IMR-90 (cell line): ENCODE results near the gene COL15A1. TPM values are rescaled to one million over a fixed set of nuclear protein-coding genes. Genes with fewer than 3 reads are reported as not detected.

Experiments used
- ATAC-seq: fragments of 200-7000 bp; cut with Tn5 transposase; 2 replicates; pipeline ENCODE4 v1.9.1; 2020; ENCODE audit warnings: low read depth, mild to moderate bottlenecking, moderate library complexity
- BruUV-seq: library from RNA; stranded (reverse); fragments of 400-500 nt; replicated peaks from 2 replicates; lab custom pipeline; 2021; lab: Mats Ljungman, UMichigan
- CTCF ChIA-PET: fragments of 300-600 bp; formaldehyde crosslinking; extraction: SDS; loops from one replicate; lab custom pipeline; 2021; ENCODE audit warnings: antibody characterized with exemption; lab: Yijun Ruan, JAX
- POLR2A ChIA-PET: fragments of 300-600 bp; sonication (Branson Sonifier 250); formaldehyde crosslinking; loops from one replicate; lab custom pipeline; 2022; ENCODE audit warnings: antibody characterized with exemption; ENCODE audit not compliant: unreplicated experiment; lab: Charles Lee
- DNase-seq: peaks from one replicate; pipeline ENCODE4 v3.0.0; 2013
- H2AFZ ChIP-seq: replicated peaks from 2 replicates; pipeline ENCODE3; 2013; ENCODE audit warnings: low read length, mild to moderate bottlenecking; ENCODE audit not compliant: poor library complexity
- H2AK5ac ChIP-seq: 2 replicates; pipeline ENCODE4 v1.6.1; 2013; ENCODE audit warnings: low read depth, low read length, inconsistent platforms
- H2AK9ac ChIP-seq: replicated peaks from 2 replicates; pipeline ENCODE3; 2013; ENCODE audit warnings: mild to moderate bottlenecking, low read depth, low read length, moderate library complexity; ENCODE audit not compliant: poor library complexity
- H2BK120ac ChIP-seq: 2 replicates; pipeline ENCODE4 v1.6.1; 2013; ENCODE audit warnings: low read depth, low read length, inconsistent platforms
- H2BK15ac ChIP-seq: 3 replicates; pipeline ENCODE4 v1.6.1; 2013; ENCODE audit warnings: low read depth, low read length, inconsistent platforms
- H2BK20ac ChIP-seq: 2 replicates; pipeline ENCODE4 v1.6.1; 2013; ENCODE audit warnings: low read depth, mild to moderate bottlenecking, inconsistent platforms, low read length, moderate library complexity
- H2BK5ac ChIP-seq: 2 replicates; pipeline ENCODE4 v1.6.1; 2013; ENCODE audit warnings: mild to moderate bottlenecking, low read depth, low read length, inconsistent platforms; ENCODE audit not compliant: poor library complexity, severe bottlenecking
- H3K14ac ChIP-seq: replicated peaks from 2 replicates; pipeline ENCODE4 v1.6.1; 2013; ENCODE audit warnings: low read depth, low read length, inconsistent platforms
- H3K18ac ChIP-seq: 2 replicates; pipeline ENCODE4 v1.6.1; 2013; ENCODE audit warnings: low read depth, low read length, control low read depth
- H3K23ac ChIP-seq: 2 replicates; pipeline ENCODE4 v1.6.1; 2013; ENCODE audit warnings: low read depth, low read length, inconsistent platforms
- H3K27ac ChIP-seq: 2 replicates; pipeline ENCODE4 v1.5.1; 2013; ENCODE audit warnings: mild to moderate bottlenecking, control low read depth, low read length; ENCODE audit not compliant: insufficient read depth
- H3K27me3 ChIP-seq: 2 replicates; pipeline ENCODE4 v1.6.1; 2013; ENCODE audit warnings: low read length; ENCODE audit not compliant: control insufficient read depth, insufficient read depth
- H3K36me3 ChIP-seq: 2 replicates; pipeline ENCODE4 v1.6.1; 2013; ENCODE audit warnings: low read length, mixed read lengths; ENCODE audit not compliant: control insufficient read depth, insufficient read depth
- H3K4ac ChIP-seq: 2 replicates; pipeline ENCODE4 v1.6.1; 2013; ENCODE audit warnings: low read depth, low read length, inconsistent platforms
- H3K4me1 ChIP-seq: 2 replicates; pipeline ENCODE4 v1.6.1; 2013; ENCODE audit warnings: low read length, mixed read lengths; ENCODE audit not compliant: control insufficient read depth, insufficient read depth
- H3K4me2 ChIP-seq: 2 replicates; pipeline ENCODE4 v1.6.1; 2013; ENCODE audit warnings: low read depth, mild to moderate bottlenecking, control low read depth, low read length, moderate library complexity
- H3K4me3 ChIP-seq: 2 replicates; pipeline ENCODE4 v1.5.1; 2013; ENCODE audit warnings: low read depth, mild to moderate bottlenecking, control low read depth, low read length, moderate library complexity; ENCODE audit not compliant: insufficient read depth
- H3K56ac ChIP-seq: 2 replicates; pipeline ENCODE4 v1.6.1; 2013; ENCODE audit warnings: low read length, inconsistent platforms; ENCODE audit not compliant: insufficient read depth; ENCODE audit errors: extremely low read depth
- H3K79me1 ChIP-seq, 2 experiments: 2 replicates each; pipeline ENCODE4 v1.6.1; 2013; ENCODE audit warnings: low read length in 2 of 2, inconsistent platforms in 1 of 2, low read depth in 1 of 2
- H3K9ac ChIP-seq: 2 replicates; pipeline ENCODE4 v1.6.1; 2013; ENCODE audit warnings: low read depth, low read length, control low read depth
- H3K9me1 ChIP-seq: 2 replicates; pipeline ENCODE4 v1.6.1; 2013; ENCODE audit warnings: low read length, inconsistent platforms; ENCODE audit not compliant: insufficient read depth
- H3K9me3 ChIP-seq: 2 replicates; pipeline ENCODE4 v1.6.1; 2013; ENCODE audit warnings: low read length; ENCODE audit not compliant: control insufficient read depth, insufficient read depth
- H4K20me1 ChIP-seq: 2 replicates; pipeline ENCODE4 v1.6.1; 2013; ENCODE audit warnings: low read length, inconsistent platforms; ENCODE audit not compliant: insufficient read depth
- H4K5ac ChIP-seq: 2 replicates; pipeline ENCODE4 v1.6.1; 2013; ENCODE audit warnings: mild to moderate bottlenecking, low read depth, low read length, control low read depth
- H4K8ac ChIP-seq, 2 experiments: 2 replicates each; pipeline ENCODE4 v1.6.1; 2013; ENCODE audit warnings: low read depth in 2 of 2, low read length in 2 of 2, control low read depth in 1 of 2, inconsistent platforms in 1 of 2
- H4K91ac ChIP-seq: 2 replicates; pipeline ENCODE4 v1.6.1; 2013; ENCODE audit warnings: low read depth, low read length, inconsistent platforms; ENCODE audit not compliant: insufficient read depth
- BHLHE40 ChIP-seq: fragments of 150-350 bp; IDR thresholded peaks from 2 replicates; pipeline ENCODE4 v1.6.1; 2016; ENCODE audit warnings: mild to moderate bottlenecking, low read depth, low read length
- CEBPB ChIP-seq: IDR thresholded peaks from 2 replicates; pipeline ENCODE4 v1.6.1; 2012; ENCODE audit warnings: low read depth, low read length, improper control_type of control experiment
- CHD1 ChIP-seq: IDR thresholded peaks from 2 replicates; pipeline ENCODE4 v1.6.1; 2012; ENCODE audit warnings: low read depth, low read length, improper control_type of control experiment
- FOS ChIP-seq: fragments of 150-350 bp; IDR thresholded peaks from 2 replicates; pipeline ENCODE4 v1.6.1; 2016; ENCODE audit warnings: low read depth, low read length
- MAFK ChIP-seq: IDR thresholded peaks from 2 replicates; pipeline ENCODE4 v1.6.1; 2012; ENCODE audit warnings: low read depth, low read length, improper control_type of control experiment
- MAZ ChIP-seq: IDR thresholded peaks from 2 replicates; pipeline ENCODE4 v1.6.1; 2012; ENCODE audit warnings: low read depth, mild to moderate bottlenecking, low read length, improper control_type of control experiment, moderate library complexity, borderline replicate concordance
- MXI1 ChIP-seq: IDR thresholded peaks from 2 replicates; pipeline ENCODE4 v1.6.1; 2012; ENCODE audit warnings: low read depth, mild to moderate bottlenecking, low read length, moderate library complexity, borderline replicate concordance
- NFE2L2 ChIP-seq: fragments of 150-350 bp; IDR thresholded peaks from 2 replicates; pipeline ENCODE4 v1.6.1; 2016; ENCODE audit warnings: low read depth, mild to moderate bottlenecking, low read length
- POLR2A ChIP-seq: IDR thresholded peaks from 2 replicates; pipeline ENCODE4 v1.6.1; 2012; ENCODE audit warnings: mild to moderate bottlenecking, low read depth, low read length
- RAD21 ChIP-seq: IDR thresholded peaks from 2 replicates; pipeline ENCODE4 v1.6.1; 2012; ENCODE audit warnings: low read length, improper control_type of control experiment
- RCOR1 ChIP-seq: IDR thresholded peaks from 2 replicates; pipeline ENCODE4 v1.6.1; 2012; ENCODE audit warnings: mild to moderate bottlenecking, low read length, improper control_type of control experiment; ENCODE audit not compliant: insufficient replicate concordance
- RFX5 ChIP-seq: IDR thresholded peaks from 2 replicates; pipeline ENCODE4 v1.8.0; 2012; ENCODE audit warnings: low read depth, mild to moderate bottlenecking, low read length, moderate library complexity
- SMC3 ChIP-seq: fragments of 150-350 bp; IDR thresholded peaks from 2 replicates; pipeline ENCODE4 v1.6.1; 2016; ENCODE audit warnings: low read depth, mild to moderate bottlenecking, antibody characterized with exemption, low read length, moderate library complexity
- WGBS, 2 experiments: methylation state at CpG; one replicate each; pipeline versions ENCODE4 v1.1.5 to v1.1.7; 2013; ENCODE audit warnings: missing lambda C conversion rate in 2 of 2; ENCODE audit not compliant: insufficient read length in 1 of 2; ENCODE audit errors: extremely low coverage in 2 of 2; 5-methylcytosine and 5-hydroxymethylcytosine counted together
- dilution Hi-C: fragments of 300-500 bp; cut with HindIII; formaldehyde crosslinking; loops from one replicate; pipeline ENCODE4 v1.14.3; 2018; ENCODE audit warnings: low sequenced_read_pairs; ENCODE audit not compliant: unreplicated experiment
- in situ Hi-C: fragments of 300-500 bp; cut with MboI; formaldehyde crosslinking; loops from 3 replicates; pipeline ENCODE4 v1.14.3; 2019; ENCODE audit warnings: low sequenced_read_pairs, inconsistent platforms, mixed read lengths
- intact Hi-C: fragments of 100-400 bp; cut with micrococcal nuclease; formaldehyde crosslinking; loops from 2 replicates; pipeline ENCODE4 v1.10.0; 2022
- polyA plus RNA-seq, 3 experiments: library from polyadenylated mRNA; depleted of rRNA; stranded (reverse); fragments of >200 nt; gene quantifications; 2 replicates each; pipeline ENCODE4 v1.2.3, GENCODE V29; 2012; ENCODE audit warnings: low replicate concordance in 1 of 3
- total RNA-seq: library from RNA; depleted of rRNA; stranded (reverse); fragments of >200 nt; gene quantifications from 2 replicates; pipeline ENCODE4 v1.2.3, GENCODE V29; 2012
- TF ChIP-seq, protein P1 (sequence below): fragments of 150-350 bp; IDR thresholded peaks from 2 replicates; pipeline ENCODE4 v1.6.1; 2016; ENCODE audit warnings: low read depth, mild to moderate bottlenecking, low read length, moderate library complexity, borderline replicate concordance
- TF ChIP-seq, protein P2 (sequence below): conservative IDR thresholded peaks from 2 replicates; pipeline ENCODE4 v1.5.1; 2012; ENCODE audit warnings: mild to moderate bottlenecking, low read depth, low read length, improper control_type of control experiment
- TF ChIP-seq, protein P3 (sequence below): fragments of 150-350 bp; IDR thresholded peaks from 2 replicates; pipeline ENCODE4 v1.6.1; 2017; ENCODE audit warnings: mild to moderate bottlenecking, antibody characterized with exemption, low read length, low read depth

The COL15A1 gene
- total and polyA plus RNA-seq, 2 of the 4 experiments (the other 2 are of a cell fraction): 2.2 to 3.7 TPM

DNA sequence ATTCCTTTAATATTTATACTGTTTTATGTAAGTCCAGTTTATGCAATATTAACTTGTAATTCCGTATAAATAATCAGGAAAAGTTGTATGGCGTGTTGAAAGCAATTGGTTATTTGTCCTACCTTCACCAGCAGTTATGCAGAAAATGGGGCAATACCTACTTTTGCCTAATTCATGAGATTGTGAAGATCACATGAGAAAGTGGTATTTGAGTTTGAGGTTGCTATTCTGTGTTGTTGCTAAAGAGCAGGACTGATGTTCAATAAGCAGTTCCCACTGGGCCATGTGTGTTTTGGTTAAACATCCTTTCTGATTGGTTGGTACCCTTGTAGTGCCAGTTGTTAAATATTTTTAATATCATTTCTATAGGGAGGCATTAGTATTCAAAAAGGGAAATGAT lies 164.4 kb downstream of the COL15A1 start:
- no peak overlapping the region for H3K4ac ChIP-seq
- DNase-seq (no peak), ATAC-seq (no peak)
- H3K14ac ChIP-seq: no peak overlapping the region
- H3K9ac ChIP-seq: peak overlapping the region; percentile 83; the same call in 1 of the 2 replicates
- no peaks in the 10 kb centered on the region for H3K27me3 ChIP-seq
- no TSS peak for BruUV-seq
- TF ChIP-seq CHD1 (no peak), MAFK (no peak), POLR2A (no peak), RFX5 (no peak), CEBPB (no peak), FOS (no peak), RCOR1 (no peak), MXI1 (no peak), MAZ (no peak), NFE2L2 (no peak), RAD21 (no peak), BHLHE40 (no peak), SMC3 (no peak)
- TF ChIP-seq, protein P1, sequence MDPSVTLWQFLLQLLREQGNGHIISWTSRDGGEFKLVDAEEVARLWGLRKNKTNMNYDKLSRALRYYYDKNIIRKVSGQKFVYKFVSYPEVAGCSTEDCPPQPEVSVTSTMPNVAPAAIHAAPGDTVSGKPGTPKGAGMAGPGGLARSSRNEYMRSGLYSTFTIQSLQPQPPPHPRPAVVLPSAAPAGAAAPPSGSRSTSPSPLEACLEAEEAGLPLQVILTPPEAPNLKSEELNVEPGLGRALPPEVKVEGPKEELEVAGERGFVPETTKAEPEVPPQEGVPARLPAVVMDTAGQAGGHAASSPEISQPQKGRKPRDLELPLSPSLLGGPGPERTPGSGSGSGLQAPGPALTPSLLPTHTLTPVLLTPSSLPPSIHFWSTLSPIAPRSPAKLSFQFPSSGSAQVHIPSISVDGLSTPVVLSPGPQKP: no peak
- TF ChIP-seq, protein P2, sequence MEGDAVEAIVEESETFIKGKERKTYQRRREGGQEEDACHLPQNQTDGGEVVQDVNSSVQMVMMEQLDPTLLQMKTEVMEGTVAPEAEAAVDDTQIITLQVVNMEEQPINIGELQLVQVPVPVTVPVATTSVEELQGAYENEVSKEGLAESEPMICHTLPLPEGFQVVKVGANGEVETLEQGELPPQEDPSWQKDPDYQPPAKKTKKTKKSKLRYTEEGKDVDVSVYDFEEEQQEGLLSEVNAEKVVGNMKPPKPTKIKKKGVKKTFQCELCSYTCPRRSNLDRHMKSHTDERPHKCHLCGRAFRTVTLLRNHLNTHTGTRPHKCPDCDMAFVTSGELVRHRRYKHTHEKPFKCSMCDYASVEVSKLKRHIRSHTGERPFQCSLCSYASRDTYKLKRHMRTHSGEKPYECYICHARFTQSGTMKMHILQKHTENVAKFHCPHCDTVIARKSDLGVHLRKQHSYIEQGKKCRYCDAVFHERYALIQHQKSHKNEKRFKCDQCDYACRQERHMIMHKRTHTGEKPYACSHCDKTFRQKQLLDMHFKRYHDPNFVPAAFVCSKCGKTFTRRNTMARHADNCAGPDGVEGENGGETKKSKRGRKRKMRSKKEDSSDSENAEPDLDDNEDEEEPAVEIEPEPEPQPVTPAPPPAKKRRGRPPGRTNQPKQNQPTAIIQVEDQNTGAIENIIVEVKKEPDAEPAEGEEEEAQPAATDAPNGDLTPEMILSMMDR: no peak
- TF ChIP-seq, protein P3, sequence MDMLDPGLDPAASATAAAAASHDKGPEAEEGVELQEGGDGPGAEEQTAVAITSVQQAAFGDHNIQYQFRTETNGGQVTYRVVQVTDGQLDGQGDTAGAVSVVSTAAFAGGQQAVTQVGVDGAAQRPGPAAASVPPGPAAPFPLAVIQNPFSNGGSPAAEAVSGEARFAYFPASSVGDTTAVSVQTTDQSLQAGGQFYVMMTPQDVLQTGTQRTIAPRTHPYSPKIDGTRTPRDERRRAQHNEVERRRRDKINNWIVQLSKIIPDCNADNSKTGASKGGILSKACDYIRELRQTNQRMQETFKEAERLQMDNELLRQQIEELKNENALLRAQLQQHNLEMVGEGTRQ: no peak
- intact Hi-C loops: loop anchor here (5.0 kb wide), 1 partner anchor 91 kb away; no protein-coding TSS in a partner anchor
- no peak overlapping the region for H2BK120ac ChIP-seq
- no peak overlapping the region for H3K27ac ChIP-seq
- no peaks in the 10 kb centered on the region for H3K9me3 ChIP-seq
- H2BK5ac ChIP-seq: no peak overlapping the region
- no peak overlapping the region for H2BK15ac ChIP-seq
- H3K18ac ChIP-seq: peak overlapping the region; percentile 3; the same call in 1 of the 2 replicates
- ChIA-PET CTCF (no interaction called here), POLR2A (no interaction called here)
- H3K56ac ChIP-seq: no peak overlapping the region
- in situ Hi-C loops: no loop called here
- H2AK5ac ChIP-seq: no peak overlapping the region
- peaks cover 8% of the 10 kb centered on the region for H3K9me1 ChIP-seq
- peaks cover 18% of the 10 kb centered on the region for H3K4me1 ChIP-seq
- H3K36me3 ChIP-seq: peaks cover 3% of the 10 kb centered on the region; the same call in 1 of the 2 replicates
- no CpG with 5 or more reads among the region's 2 CpGs for WGBS, 2 experiments
- H4K5ac ChIP-seq: no peak overlapping the region
- no peak overlapping the region for H2AK9ac ChIP-seq
- H4K91ac ChIP-seq: no peak overlapping the region
- dilution Hi-C loops: no loop called here
- H2AFZ ChIP-seq: no peak overlapping the region
- peaks cover 16 to 61% of the 10 kb centered on the region in 2 experiments for H3K79me1 ChIP-seq
- peaks cover 65% of the 10 kb centered on the region for H4K20me1 ChIP-seq
- no peak overlapping the region for H3K23ac ChIP-seq
- H2BK20ac ChIP-seq: no peak overlapping the region
- no peak overlapping the region for H4K8ac ChIP-seq
- peak overlapping the region; percentile 94 for H3K4me2 ChIP-seq
- H3K4me3 ChIP-seq: peak overlapping the region; percentile 4; the same call in 1 of the 2 replicates
